CD4-positive, alpha-beta T cell treated with Interleukin-15 for 4 hours (primary cell): Measurements from ENCODE around the gene WDR93.
A peak's percentile ranks its signal among the peaks of the same experiment; 100 is the strongest.

Source experiments
- DNase-seq: peaks from one replicate; pipeline ENCODE4 v3.0.0-alpha.2; 2020; ENCODE audit warnings: low spot score

WDR93 gene

GRCh38 chr15:89690276-89691218, at the start of gene WDR93, which contains the start of gene PEX11A:
TSS of gene WDR93 (plus strand) at chr15:89690811. CDS start at chr15:89701747, 10,936 bp downstream.
TSS of gene PEX11A (minus strand) at chr15:89690754. CDS start at chr15:89690632, 122 bp downstream.
- DNase-seq: peak; percentile 71

GRCh38 chr15:89641053-89641452, 49.6 kb upstream of the WDR93 start:
- no peak for DNase-seq

- no peak for DNase-seq
These were observed 48.5 kb upstream of the WDR93 start for GRCh38 chr15:89642106-89642505.

GRCh38 chr15:89645680-89646079, 44.9 kb upstream of the WDR93 start:
- DNase-seq: no peak

GRCh38 chr15:89646416-89647141, 44.0 kb upstream of the WDR93 start:
- DNase-seq: no peak

GRCh38 chr15:89647191-89647851, 43.3 kb upstream of the WDR93 start:
- DNase-seq: peak; percentile 47

- no peak for DNase-seq
These were observed 42.3 kb upstream of the WDR93 start for GRCh38 chr15:89648106-89649012.

- no peak for DNase-seq
These were observed 41.5 kb upstream of the WDR93 start for GRCh38 chr15:89649013-89649625.

- no peak for DNase-seq
These were observed 40.9 kb upstream of the WDR93 start for GRCh38 chr15:89649716-89650115.

- no peak for DNase-seq
These were observed 38.5 kb upstream of the WDR93 start for GRCh38 chr15:89652131-89652530.

- no peak for DNase-seq
These were observed 37.9 kb upstream of the WDR93 start for GRCh38 chr15:89652666-89653065.

GRCh38 chr15:89653578-89653977, 37.0 kb upstream of the WDR93 start:
- no peak for DNase-seq

GRCh38 chr15:89654301-89654761, 36.3 kb upstream of the WDR93 start:
- no peak for DNase-seq

GRCh38 chr15:89654847-89655805, 35.5 kb upstream of the WDR93 start, which contains the start of gene KIF7:
TSS of gene KIF7 (minus strand) at chr15:89655467. CDS start at chr15:89652930, 2,537 bp downstream.
- DNase-seq: no peak

- no peak for DNase-seq
These were observed 34.3 kb upstream of the WDR93 start for GRCh38 chr15:89656116-89656815.

- DNase-seq: no peak
These were observed 32.9 kb upstream of the WDR93 start for GRCh38 chr15:89657686-89658200.

- no peak for DNase-seq
These were observed 31.3 kb upstream of the WDR93 start for GRCh38 chr15:89659295-89659694.

- no peak for DNase-seq
These were observed 30.1 kb upstream of the WDR93 start for GRCh38 chr15:89660556-89660955.
